Superior temporal gyrus (tissue), 1 donor: ENCODE measurements around the gene PRDM5.
A peak's percentile ranks its signal among the peaks of the same experiment; 100 is the strongest.

ENCODE experiments used
- DNase-seq: peaks from one replicate; pipeline ENCODE4 v3.0.0-alpha.2; 2016; ENCODE audit errors: extremely low spot score

PRDM5 gene

DNA sequence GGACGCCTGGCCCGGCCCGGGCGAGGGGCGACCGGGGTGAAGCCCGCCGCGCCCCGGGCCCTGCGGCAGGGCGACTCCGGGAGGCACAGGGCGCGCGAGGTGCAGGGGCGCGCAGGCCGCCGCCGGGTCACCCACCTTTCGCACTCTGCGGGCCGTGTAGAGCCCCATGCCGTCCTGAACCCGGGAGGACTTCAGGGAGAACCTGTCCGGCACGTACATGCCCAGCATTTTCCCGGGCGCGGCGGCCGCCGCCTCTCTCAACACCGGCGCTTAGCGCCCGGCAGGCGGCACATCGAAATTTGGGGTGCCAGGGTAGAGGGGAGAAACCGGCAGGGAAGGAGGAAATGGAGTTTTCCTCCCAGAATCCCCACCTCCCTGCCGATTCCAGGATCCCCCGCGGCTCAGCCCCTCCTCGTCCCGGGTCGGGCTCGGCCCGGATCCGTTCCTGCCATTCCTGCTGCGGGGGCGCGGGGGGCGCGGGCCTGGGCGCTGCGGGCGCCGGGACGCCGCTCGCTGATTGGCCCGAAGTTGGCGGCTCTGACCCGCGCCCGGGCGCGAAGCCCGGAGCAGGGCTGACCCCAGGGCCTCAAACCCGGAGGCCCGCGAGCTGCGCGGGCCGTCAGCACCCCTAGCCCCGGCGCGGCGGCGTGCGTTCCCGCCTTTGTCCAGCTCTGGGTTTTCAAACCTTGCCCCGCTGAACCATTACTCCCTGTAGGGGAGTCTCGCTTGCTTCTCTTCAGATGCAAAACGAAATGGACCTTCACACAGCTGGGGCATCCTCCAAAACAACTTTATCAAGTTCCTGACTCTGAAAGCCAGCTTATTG lies at the start of gene PRDM5:
PRDM5 (minus strand) TSS at position 346 of the 826 bp plus-strand sequence; CDS start at position 228, 118 bp downstream.
- DNase-seq, result no peak

DNA sequence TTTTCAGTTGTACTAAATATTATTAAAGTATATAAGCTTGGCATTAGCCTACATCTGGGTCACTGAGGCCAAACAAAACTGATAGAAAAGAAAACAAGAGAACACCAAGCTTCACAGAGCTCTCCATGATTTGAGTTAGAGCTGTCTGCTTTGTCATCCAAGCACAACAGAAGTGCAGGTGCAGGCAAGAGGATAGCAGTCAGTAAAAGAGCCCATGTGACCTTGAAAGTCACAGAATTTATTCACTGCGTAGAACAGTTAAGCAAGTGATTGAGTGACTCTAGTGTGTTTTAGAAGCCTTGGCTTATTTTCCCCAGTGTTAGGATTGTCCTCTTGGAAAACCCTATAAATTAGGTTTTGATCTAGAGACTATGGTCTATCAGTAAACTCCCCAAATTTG lies 49.4 kb upstream of the PRDM5 start:
- no peak for DNase-seq

DNA sequence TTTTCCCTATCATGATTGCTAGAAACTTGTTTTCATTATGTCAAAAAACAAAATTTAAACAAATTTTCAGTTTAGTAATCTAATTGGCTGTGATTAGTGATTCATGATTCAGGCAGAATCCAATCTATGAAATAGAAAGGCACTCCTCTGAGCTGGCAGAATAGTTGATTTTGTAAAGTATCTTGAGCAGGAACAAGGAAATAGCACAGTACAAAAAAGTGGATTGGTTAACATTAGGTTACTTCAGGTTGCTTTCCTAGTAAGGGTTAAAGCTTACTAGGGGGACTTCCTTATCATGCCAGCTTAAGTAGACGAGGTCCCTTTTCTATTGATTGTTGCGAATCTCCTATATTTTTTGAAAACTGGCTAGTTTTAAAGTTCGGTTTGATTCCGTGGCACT lies 43.4 kb upstream of the PRDM5 start:
- no peak for DNase-seq

DNA sequence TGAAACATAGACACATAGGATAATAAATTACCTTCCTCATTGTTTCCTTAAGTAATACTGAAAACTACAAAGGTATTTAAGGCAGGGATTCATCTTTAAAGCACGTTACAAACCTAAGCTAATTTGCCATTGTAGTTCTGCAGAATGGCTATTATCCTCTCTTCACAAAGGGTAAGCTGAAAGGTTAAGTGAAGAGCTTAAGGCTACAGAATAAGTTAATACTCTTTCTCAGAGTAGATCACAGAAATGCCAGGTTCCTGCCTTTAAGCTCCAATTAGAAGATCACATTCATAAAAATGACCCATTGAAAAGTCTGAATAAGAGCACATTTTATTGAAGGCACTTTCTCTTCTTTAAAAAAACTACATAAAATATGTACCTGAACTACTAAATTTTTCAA lies 42.1 kb upstream of the PRDM5 start:
- no peak for DNase-seq

DNA sequence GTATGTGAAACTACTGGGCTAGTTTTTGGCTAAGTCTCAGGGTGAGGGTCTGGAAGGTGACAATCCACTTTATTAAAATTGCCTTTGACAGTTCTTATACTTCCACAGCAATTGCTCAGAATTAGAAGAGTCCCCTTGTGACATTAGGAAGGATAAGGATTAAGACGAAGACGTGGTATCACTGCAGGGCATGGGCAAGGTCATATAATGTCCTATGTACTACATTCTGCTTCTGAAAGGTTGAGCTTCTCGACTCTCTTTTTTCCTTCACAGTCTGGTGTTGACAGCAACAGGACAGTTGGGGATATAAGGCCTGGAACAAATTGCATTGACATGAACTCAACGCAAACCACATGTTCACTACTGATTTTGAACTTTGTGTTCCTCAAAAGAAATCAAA lies 40.9 kb upstream of the PRDM5 start:
- no peak for DNase-seq

DNA sequence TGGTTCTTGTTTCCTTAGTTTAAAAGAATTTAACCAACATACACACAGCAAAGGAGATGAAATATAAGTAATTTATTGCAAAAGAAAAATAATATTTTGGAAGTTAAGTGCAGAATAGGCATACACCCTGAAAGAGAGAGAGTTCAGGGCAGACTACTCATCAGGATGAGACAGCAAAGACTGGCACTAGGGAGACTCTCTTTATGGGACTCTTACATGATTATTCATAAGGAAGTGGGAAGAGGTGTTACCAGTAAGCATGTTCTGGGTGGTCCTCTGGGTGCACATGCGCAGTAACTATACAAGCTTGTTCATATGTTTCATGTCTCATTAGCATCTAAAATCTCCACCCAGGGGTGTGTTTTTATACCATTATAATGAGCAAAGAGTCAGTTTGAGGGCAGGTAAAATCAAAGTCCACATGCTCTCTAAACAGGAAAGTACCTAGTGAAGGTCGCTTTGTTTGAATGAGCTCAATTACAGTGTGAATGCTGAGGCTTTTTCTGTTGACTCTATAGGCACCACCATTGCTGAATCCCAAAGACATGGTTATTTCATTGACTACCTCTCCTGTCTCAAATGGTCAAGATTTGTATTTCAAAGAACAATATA lies 38.2 kb upstream of the PRDM5 start:
- no peak for DNase-seq

DNA sequence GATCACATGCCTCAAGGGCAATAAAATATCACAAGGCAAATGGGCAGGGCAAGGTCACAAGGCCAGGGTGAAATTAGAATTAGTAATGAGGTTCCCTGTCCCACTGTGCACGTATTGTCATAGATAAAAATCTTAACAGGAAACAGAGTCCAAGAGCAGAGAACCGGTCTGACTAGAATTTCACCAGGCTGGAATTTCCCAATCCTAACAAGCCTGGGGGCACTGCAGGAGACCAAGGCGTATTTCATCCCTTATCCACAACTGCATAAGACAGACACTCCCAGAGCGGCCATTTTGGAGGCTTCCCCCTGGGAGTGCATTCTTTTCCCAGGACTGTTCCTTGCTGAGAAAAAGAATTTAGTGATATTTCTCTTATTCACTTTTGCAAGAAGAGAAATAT lies 25.9 kb upstream of the PRDM5 start:
- no peak for DNase-seq

DNA sequence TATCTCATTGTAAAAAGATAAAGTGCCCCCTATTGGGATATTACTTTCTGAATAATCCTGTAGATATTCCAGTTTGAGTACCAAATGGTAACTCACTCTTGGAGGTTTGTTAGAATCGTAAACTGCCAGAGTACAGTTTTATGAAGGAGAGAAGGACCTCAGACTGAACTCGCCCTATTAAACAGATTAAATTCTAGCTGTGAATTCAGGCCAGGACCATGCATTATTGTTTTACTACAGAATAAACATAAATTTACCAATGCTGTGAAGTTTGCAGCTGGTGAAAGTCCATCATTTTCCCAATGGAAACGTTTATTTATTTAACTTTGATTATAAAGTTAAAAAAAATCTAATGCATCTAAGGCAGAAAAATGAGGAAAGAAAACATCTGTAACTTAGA lies 20.2 kb upstream of the PRDM5 start:
- no peak for DNase-seq

DNA sequence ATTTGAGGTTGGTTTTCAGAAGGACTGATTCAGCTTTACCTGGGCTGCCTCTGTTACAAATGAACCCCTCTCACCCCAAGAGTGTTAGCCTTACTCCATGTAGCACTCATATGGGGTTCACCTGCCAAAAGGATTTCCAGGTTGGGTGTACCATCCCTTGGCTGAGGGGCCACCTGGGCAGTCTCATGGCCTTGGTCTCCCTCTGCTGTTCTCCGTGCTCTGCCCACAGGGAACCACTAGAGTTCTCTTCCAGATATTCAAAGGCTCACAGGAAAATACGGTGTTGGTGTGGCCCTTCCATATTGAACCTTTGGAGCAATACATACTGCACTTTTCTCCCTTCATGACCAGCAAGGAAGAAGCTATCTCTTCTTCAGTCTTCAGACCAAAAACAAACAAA lies 18.0 kb upstream of the PRDM5 start:
- DNase-seq, result no peak

DNA sequence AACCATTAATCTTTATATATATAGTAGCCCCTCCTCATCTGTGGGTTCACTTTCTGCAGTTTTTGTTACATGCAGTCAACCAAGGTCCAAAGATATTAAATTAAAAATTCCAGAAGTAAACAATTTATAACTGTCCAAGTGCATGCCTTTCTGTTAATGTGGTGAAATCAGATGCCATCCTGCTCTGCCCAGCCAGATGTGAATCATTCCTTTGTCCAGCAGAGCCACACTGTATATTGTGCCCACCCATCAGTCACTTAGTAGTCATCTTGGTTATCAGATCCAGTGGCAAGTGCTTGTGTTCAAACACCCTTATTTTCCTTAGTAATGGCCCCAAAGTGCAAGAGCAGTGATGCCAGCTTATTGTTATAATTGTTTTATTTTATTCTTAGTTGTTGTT lies 17.2 kb upstream of the PRDM5 start:
- DNase-seq, result no peak

DNA sequence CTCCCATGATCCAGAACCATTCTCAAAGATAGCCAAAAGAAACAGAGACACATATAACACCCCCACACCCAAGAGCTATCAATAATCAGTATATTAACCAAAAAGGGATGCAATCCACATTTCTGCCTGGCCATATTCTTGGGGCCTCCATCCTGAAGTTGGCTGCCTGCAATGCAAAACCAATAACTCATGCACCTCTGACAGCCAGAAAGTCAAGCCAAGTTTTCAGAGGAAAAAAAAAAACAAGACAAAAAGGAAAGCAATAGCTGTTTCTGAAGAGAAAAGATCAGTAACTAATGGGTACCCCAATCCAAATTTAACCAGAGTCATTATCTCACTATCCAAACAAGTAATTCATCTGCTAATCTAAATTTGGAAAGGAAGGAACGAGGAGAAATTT lies 7.3 kb upstream of the PRDM5 start:
- no peak for DNase-seq

DNA sequence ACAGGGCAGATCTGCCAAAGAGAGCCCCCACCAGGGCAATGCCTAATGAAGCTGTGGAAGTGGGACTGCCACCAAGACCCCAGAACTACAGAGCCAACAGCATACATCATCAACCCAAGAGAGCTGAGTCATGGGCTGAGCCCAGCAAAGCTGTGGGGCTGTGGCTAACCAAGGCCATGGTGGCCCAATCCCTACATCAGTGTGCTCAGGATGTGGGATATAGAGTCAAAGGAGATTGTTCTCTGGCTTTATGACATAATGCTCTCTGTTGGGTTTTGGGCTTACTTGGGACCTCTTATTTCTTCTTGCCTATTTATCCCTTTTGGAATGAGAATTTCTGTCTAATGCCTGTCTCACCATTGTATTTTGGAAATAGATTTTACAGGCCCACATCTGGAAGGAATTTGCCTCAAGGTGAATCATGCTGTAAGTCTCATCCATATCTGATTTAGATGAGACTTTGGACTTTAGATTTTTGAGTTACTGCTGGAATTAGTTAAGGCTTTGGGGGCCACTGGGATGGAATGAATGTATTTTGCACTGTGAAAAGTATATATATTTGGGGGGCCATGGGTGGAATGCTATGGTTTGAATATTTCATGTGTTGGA lies 5.4 kb upstream of the PRDM5 start:
- no peak for DNase-seq

DNA sequence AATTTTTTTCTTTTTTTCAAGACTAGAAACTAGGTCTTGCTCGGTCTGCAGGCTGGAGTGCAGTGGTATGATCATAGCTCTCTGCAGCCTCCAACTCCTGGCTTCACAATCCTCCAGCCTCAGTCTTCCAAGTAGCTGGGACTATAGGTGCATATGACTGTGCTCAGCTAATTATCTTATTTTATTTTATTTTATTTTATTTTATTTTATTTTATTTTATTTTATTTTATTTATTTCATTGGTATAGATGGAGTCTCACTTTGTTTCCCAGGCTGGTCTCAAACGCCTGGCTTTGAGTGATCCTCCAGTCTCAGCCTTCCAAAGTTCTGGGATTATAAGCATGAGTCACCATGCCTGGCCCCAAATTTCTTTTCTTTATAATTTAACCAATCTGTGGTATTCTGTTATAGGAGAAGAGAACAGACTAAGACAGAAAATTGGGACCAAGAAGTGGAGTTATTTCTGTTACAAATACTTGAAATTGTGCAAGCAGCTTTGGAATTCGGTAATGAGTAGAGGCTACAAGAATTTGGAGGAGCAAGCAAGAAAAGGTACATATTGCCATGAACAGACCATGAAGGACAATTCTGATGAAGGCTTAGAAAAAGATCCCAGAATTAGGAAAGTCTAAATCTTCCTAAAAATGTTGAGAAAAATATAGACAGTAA lies 4.0 kb upstream of the PRDM5 start:
- DNase-seq, result no peak

DNA sequence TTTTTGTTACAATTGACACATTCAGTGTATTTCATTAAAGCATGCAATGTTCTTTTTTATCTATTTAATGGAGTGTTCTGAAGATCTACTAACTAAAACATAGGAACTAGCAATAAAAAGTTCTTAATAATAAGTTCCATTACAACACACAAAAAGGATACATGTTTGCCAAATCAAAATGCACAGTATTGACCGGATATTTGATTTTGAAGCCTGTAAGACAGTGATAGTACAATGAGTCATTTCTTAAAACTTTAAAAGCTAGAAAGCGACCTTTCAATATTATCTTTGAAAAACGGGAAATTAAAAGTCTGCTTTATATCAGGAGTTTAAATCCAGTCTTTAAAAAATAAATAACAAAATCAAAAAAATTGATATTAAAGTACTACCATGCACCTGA lies 2.4 kb upstream of the PRDM5 start:
- no peak for DNase-seq

DNA sequence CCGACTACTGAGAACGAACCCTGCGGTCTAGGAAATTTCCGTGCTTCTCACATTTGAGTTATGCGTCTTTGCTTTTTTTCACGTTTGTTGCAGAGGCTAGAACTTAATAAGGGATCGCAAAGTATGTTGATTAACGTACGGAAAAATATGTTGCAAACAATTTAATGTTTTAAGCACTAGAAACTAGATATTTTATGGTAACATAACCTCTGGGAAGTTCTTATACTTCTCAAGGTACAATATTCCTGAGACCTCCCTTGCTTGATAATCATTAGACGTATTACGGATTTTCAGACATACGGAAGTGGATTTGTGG lies 639 bp upstream of the PRDM5 start:
- peak; percentile 39 for DNase-seq

DNA sequence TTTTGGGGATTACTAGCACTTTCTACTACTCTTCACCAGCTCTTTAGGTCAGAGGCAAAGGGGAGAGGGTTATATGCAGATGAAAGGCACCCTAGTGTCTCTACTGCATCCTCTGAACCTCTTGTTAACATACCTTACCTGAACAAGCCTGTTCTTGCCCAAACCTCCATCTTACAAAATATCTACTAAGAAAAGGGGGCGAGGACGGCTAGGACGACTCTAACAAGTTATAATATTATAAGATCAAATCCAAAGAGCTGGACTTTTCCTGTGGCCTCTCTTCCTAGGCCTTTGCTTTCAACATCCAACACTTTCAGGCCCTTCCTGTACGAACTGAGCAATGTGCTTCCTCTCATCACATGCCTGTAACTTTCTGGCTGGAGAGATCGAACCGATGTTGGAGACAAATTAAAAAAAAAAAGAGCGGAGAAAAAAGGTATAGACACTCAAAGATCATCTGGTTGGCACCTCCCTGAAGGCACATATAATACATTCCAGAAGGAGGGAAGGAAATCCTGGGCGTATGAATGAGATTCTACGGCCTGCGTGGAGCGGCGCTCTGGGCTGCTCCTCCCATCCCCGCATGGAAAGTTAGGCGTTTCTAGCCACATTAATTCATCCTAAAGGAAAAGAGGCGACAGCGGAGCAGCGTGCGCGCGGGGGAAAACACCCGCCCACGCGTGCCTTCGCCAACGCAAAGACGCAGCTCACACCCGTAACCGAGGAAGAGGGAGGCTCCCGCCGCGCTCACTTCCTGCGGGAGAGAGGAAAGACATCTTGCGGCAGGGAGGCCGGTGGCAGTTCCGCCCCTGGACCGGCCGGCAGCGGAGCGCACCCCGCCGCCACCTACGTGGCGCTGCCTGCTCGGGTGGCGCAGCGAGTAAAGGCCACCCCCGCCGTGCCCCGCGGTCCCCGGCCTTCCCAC lies 808 bp downstream of the PRDM5 start:
- DNase-seq, result peak; percentile 56

DNA sequence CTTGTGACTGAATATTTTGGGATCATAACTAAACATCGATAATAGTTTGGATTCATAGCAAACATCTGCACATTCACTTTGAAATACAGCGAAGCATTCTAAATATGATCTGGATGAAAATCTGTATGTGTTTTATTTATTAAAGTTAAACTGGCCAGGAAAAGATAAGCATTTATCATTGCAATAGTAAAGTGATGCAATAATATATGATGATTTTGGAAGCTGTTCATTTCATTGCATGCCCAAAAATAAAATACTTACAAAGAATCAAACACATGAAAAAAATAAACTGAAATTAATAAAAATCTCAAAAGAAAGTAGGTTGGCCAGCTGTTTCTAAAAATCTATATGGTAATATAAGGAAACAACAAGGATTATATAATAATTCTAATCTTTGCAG lies 1.9 kb downstream of the PRDM5 start:
- DNase-seq, result no peak

DNA sequence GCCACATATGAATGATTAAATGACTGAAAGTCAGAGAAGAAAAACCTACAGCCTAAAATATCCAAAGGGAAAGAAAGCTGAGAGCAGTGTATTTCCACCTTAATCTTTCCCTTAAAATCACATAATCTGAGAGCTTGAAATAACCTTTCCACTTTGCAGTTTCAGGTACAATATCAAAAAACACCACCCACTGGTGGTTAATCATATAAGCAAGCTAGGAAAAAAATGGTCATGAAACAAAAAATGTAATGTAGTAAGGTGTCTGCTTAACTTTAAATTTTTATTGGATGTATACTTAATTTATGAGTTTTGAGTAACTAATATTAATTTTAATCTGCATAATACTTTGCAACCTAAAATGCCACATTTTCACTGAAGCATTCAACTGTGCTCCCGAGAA lies 3.2 kb downstream of the PRDM5 start:
- DNase-seq, result no peak

DNA sequence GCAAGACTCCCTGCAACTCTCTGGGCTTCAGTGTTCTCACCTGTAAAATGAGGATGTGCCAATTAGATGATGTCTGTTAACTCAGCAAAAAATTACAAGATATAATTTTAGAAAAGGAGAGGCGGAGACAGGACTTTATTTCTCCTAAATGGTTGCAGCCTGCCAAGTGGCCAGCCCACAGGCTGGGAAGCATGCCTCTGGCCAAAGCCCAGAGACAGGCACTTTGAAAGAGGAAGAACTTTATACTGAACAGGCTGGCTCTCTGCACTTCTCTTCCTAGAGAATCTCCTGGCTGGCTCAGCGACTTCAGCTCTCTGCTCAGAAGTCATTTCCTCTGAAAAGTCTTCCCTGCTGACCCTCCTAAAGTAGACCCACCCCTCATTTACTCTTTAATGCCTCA lies 3.7 kb downstream of the PRDM5 start:
- DNase-seq, result peak; percentile 33

DNA sequence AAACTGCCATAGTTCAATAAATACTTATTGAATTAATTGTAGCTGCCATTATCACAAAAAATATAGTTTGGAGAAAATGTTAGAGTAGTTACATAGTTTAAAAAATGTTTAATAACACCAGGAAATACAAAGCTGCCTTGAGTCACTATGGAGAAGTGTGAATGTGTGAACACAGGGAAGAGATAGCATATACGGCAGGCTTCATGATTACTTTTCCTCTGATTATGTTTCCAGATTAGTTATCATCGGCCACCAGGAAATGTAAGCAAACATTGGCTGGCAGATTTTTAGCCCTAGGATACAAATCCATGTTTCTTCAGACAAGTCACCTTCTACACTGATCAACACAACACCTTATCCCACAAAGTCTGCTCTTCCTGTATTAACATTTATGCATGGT lies 4.4 kb downstream of the PRDM5 start:
- DNase-seq, result no peak

DNA sequence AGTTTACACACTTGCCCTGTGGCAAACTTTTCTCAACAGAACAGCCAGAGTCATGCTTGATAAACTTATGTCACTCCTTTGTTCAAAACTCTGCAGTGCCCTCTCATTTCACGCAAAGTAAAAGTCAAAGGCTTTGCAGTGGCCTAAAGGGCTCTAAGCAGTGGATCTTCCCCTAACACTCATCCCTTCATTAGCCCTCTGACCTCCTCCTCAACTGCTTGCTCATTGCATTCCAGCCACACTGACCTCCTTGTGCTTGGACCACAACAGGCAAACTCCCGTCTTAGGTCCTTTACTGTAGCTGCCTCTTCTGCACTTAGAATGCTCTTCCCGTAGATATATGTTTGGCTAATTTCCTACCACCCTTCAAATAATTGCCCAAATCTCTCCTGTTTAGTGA lies 5.6 kb downstream of the PRDM5 start:
- DNase-seq, result no peak

DNA sequence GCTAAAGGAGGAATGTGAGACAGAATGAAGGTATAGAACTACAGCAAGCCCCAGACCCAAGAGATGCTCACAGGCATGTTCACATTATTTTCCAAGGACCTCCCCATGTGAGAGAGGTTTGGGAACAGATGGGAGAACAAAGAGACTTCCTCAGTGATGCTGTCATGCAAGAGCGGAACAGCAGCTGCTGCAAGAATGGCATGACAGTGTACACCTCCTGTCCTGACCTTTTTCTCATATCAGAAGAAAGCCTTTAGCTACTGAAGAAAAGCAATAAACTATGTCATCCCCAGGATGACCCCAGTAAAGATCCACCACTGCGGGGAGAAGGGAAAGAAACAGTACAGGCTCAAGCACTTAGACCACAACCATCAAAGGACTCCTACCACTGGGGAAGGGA lies 7.2 kb downstream of the PRDM5 start:
- no peak for DNase-seq
